Measurements from ENCODE around the gene LMAN1. TPM values are rescaled to one million over a fixed set of nuclear protein-coding genes. Genes with fewer than 3 reads are reported as not detected.

The LMAN1 gene
- total and polyA plus RNA-seq, 2 of the 13 experiments (the other 11 are each of a cell fraction or from before 2014, with no cell fraction given) = 127 to 131 TPM

- TF ChIP-seq ZNF574 (CRISPR knock-in tag; IDR thresholded peaks at IDR 0.05) (no peak), POLR2G (IDR thresholded peaks at IDR 0.05; ENCODE audit: low read depth, low read length) (no peak), ZNF670 (CRISPR knock-in tag; IDR thresholded peaks at IDR 0.05; ENCODE audit: borderline replicate concordance) (no peak), ATF7 (IDR thresholded peaks at IDR 0.05) (no peak), ATF7 (CRISPR knock-in tag; IDR thresholded peaks at IDR 0.05) (no peak), HNRNPL (IDR thresholded peaks at IDR 0.05; ENCODE audit: low read depth, low read length) (no peak), KAT7 (CRISPR knock-in tag; IDR thresholded peaks at IDR 0.05; ENCODE audit: borderline replicate concordance) (no peak)
Measured at GRCh38 chr18:59380706-59381105, 21.6 kb upstream of the LMAN1 start (continued).

- ATAC-seq = no peak
- no peak for TF ChIP-seq CHCHD3 (CRISPR knock-in tag; IDR thresholded peaks at IDR 0.05)
- TF ChIP-seq ZSCAN31 (CRISPR knock-in tag; IDR thresholded peaks at IDR 0.05; ENCODE audit: low read depth) = no peak
- no peak for TF ChIP-seq SRSF4 (IDR thresholded peaks at IDR 0.05; ENCODE audit: low read depth, low read length, poor library complexity, severe bottlenecking)
- TF ChIP-seq REXO4 (CRISPR knock-in tag; IDR thresholded peaks at IDR 0.05; ENCODE audit: borderline replicate concordance) = no peak
- TF ChIP-seq RFX5 (IDR thresholded peaks at IDR 0.05; ENCODE audit: low read depth, low read length) = no peak
- no peak for TF ChIP-seq AGO1 (IDR thresholded peaks at IDR 0.05; ENCODE audit: low read depth, low read length, poor library complexity, severe bottlenecking)
- TF ChIP-seq SOX13 (IDR thresholded peaks at IDR 0.05) = no peak
- TF ChIP-seq SOX13 (CRISPR knock-in tag; conservative IDR thresholded peaks at IDR 0.05 in 1 of 2, IDR thresholded peaks at IDR 0.05 in 1 of 2) = no peak
- TF ChIP-seq ZNF136 (CRISPR knock-in tag; IDR thresholded peaks at IDR 0.05; ENCODE audit: low read depth) = no peak
- no peak for TF ChIP-seq CSRNP2 (CRISPR knock-in tag; conservative IDR thresholded peaks at IDR 0.05; ENCODE audit: low read depth)
- no peak for TF ChIP-seq ZSCAN30 (CRISPR knock-in tag; IDR thresholded peaks at IDR 0.05)
- no peak for TF ChIP-seq ZNF691 (CRISPR knock-in tag; IDR thresholded peaks at IDR 0.05; ENCODE audit: borderline replicate concordance, low read depth)
Measured at GRCh38 chr18:59379772-59380522, 20.9 kb upstream of the LMAN1 start.

More at GRCh38 chr18:59379772-59380522, 20.9 kb upstream of the LMAN1 start:
- no peak for DNase-seq (ENCODE audit: low spot score)
- intact Hi-C loops (cut with micrococcal nuclease; ENCODE audit: unreplicated experiment) (no loop called here), in situ Hi-C loops (cut with HindIII; ENCODE audit: extremely low pct_ligation_motif_present, low pct_unique_long_range_greater_than_20kb) (no loop called here)
- no peak overlapping the region for H2AFZ ChIP-seq (ENCODE audit: low read length)
- 25% methylated on average over 3 of the region's 3 CpGs for WGBS (ENCODE audit: low lambda C conversion rate)
- no peaks in the 10 kb centered on the region for H3K79me2 ChIP-seq (ENCODE audit: insufficient read depth, low read length)
- POLR2A ChIA-PET = no interaction called here
- H3K4me2 ChIP-seq (ENCODE audit: low read depth, low read length) = no peak overlapping the region
- no peak overlapping the region for H3K4me3 ChIP-seq (replicated peaks in 1 of 3; ENCODE audit: insufficient read depth in 1 of 3, low read depth in 2 of 3, low read length in 3 of 3)
- no TSS peak for BruUV-seq (replicated peaks)
- H3K27ac ChIP-seq (ENCODE audit: extremely low read length, insufficient read depth, low read length) = no peak overlapping the region
- H3K36me3 ChIP-seq (replicated peaks in 1 of 2; ENCODE audit: control insufficient read depth in 1 of 2, insufficient read depth in 2 of 2, low read length in 2 of 2) = no peaks in the 10 kb centered on the region
- no peaks in the 10 kb centered on the region for H3K4me1 ChIP-seq (ENCODE audit: insufficient read depth, low read length)
- CTCF ChIA-PET (ENCODE audit: low intra/inter-chr PET ratio, low total read pairs) = no interaction called here
- peaks cover 0 to 6% of the 10 kb centered on the region in 2 experiments; a peak in 1 of 5 replicates for H3K27me3 ChIP-seq (ENCODE audit: control insufficient read depth in 1 of 2, insufficient read depth in 2 of 2, low read length in 2 of 2)
- no peak for FAIRE-seq
- H3K9me3 ChIP-seq (ENCODE audit: low read length) = no peaks in the 10 kb centered on the region
- no peaks in the 10 kb centered on the region for H4K20me1 ChIP-seq (ENCODE audit: insufficient read depth, low read length)
- no peak overlapping the region for H3K9ac ChIP-seq (ENCODE audit: insufficient read depth, low read depth, low read length)
